ENCODE results near the gene CCDC60.

Gene CCDC60, protein sequence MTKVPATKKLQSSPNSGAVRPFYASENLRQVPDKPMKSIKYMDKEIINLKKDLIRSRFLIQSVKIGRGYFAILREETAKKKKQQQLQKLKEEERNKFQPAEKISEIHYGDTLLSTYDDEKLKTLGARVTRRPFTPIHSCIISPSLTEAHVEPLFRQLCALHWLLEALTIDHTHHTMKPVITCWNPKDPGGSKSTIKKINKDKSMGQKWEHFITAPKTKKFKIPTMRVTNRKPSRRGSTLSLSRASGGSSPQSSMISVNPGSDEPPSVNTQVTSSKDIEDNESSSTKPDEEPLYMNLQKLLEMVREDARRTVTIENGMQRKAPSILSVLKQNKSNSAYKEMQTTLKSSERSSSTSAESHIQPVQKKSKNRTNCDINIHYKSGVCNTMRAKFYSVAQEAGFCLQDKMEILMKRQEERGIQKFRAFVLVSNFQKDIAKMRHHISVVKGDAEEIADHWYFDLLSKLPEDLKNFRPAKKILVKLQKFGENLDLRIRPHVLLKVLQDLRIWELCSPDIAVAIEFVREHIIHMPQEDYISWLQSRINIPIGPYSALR

DNA sequence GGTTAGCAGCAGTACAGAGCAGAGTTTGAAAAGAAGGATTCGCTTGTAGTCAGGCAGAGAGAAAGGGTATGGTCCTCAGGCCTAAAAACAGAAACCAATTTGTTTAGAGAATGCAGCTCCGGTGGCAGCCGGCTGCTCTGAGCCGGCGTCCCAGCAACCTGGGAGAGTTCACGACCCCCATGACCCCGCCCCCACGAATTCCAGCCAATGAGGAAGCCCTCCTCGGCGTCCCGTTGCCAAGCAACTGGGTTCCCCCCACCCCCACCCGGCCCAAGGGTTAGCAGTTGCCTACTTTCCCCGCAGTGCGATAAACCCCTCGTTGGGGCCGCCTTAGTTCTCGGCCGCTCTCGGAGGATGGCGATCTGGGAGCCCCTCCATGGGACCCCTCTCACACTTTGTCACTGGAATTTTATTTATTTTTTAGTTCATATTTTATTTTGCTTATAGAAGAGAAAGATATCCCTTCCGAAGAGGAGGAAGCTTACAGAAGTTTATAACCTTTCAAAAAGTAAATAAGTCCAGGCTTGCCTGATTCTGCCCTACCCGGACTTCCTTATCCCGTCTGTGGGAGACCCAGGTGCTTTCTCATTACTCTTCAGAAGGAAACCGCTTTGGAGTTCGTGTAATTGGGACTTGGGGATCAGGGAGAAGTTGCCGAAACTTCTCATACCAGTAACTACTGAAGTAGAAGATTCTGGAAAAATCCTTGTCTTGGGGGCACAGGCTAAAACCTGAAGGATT lies at the start of gene CCDC60:
CCDC60 (plus strand) TSS at position 300 of the 741 bp plus-strand sequence. CDS start 448 bp downstream, outside the sequence.
- DNase-seq: no peak

DNA sequence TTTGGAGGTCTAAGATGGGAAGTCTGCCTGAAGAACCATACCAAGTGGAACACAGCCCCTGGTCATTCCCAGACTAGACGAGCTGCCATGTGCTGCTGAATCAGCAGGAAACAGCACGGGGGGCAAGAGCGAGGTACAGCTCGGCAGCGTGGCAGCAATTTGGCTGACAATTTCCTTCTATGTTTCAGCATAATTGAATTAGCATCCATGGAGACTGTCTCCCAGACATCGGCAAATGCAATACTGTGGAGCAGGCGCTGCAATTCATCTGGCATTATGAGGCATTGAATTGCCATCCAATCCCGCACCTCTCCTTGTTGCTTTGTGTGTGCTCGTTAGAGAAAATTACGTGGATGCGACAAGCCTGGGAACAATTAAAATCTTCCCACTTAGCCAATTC lies 46.0 kb upstream of the CCDC60 start:
- no peak for DNase-seq

DNA sequence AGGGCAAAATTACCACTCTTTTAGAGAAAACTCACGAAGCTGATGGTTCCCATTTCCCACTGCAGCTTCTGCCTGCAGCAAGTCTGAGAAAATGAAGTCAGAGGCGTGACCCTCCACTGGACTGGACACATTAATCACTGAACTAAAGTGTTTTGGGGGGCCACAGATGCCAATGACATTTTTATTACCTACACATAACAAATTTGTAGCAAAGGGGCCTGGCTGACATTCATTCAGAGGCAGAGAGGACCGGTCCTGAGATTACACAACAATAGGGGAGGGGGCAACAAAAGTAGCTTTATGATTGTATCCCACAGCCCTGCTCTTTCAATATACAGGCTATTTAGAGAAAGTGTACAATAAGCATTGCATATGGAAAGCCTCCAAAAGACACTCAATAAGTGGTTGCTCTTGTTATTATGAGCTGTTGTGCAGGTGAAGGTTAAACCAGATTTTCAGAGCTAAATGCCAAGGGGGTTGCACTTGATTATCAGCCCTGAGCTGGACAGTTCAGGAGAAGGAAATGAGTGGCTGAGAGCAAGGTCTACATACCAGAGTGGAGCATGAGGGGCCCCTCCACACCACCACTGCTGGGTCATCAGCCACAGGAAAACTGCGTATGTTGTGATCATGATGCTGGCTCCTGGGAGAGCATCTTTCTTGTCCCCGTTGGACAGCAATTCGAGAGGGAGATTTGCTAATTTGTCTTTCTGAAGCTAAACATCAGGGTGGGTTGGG lies 41.5 kb upstream of the CCDC60 start:
- no peak for DNase-seq

DNA sequence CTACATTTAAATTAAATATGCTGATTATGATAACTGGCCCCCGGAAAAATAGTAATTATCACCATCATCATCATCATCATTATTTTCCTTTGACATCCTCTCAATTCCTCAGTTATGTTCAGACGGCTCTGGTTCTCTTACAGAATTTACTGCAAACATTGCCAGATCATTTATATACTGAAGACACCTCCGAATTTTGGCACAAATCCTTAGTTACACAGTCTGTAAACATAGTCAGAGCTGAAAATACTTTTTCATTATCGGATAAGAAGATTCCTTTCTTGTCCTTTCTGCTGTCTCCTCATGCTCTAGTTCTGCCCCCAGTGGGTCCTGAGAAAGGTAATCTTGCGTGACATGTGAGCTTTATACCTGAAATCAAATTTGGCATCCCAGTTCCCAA lies 40.3 kb upstream of the CCDC60 start:
- DNase-seq: no peak

DNA sequence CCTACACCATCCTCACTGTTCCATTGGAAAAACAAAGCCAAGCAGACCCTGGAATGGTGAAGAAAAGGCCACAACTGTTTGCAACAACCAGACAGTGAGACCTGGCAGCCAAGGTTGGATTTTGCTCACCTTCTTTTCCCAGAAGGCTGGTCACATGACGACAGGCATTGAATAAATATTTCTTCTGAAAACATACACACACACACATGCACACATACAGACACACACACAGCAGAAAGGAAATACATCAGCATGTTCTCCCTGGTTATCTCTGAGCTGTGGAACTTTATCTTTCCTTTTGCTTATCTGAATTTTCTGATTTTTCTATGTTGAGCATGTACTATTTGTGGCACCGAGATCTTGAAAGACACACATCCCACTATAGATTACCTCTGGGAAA lies 38.0 kb upstream of the CCDC60 start:
- DNase-seq: no peak

DNA sequence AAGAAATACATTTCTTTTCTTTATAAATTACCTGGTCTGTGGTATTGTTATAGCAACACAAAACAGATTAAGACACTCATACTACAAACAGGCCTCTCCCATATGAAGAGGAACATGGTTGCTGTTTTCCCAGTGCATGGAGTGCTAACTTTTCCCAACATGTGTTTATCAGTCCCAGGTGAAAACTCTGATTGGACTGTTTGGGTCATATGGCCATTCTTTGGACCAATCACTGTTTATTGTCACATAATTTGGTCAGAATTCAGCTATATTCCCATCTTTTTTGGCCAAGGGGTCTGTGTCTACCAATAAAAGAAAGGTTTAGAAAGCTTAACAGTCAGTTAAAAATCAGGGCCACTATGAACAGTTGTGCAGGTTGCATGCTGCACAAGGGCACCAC lies 35.4 kb upstream of the CCDC60 start:
- DNase-seq: no peak

DNA sequence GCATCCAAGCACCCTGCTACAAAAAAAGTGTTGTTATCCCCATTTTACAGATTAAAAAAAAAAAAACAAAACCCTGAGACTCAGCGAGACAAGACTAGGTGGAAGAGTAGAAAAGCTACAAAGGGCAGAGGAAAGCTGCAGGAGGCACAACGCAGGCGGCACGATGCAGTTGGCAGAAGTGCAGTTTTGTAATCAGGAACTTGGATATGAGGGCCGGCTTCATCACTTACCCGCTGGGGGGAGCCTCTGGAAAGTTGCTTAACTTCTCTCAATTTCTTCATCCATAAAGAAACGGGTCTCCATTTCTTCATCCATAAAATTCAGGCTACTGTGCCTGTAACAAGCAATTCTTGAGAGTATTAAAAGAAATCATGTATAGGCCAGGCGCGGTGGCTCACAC lies 33.1 kb upstream of the CCDC60 start:
- no peak for DNase-seq

DNA sequence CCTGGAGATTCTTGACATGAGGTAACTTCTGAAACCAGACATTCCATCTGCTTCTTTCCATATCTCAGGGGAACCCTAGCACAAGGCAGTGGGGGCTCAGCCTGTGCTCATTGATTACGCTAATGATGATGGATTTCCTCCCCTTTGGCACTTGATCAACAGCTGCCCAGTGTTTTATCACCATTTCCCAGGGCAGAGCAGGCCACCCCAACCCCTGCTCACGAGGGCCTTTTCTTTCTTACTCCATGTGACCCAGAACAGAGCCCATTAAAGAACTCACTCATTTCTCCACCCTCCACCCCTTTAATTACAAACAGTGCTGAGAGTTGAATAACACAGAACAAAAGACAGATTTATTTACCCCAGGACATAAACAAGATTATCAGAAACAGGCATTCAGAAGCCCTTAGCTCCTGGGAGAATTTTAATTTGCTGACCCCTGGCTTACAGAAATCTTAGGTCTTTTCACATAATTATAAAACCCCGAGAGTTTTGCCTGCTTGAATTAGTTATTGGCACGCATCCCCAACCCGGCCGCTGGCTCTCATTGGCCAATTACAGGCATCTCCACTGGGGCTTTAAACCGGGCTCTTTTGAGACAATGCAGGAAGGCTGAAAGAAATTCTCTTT lies 32.0 kb upstream of the CCDC60 start:
- DNase-seq: no peak

DNA sequence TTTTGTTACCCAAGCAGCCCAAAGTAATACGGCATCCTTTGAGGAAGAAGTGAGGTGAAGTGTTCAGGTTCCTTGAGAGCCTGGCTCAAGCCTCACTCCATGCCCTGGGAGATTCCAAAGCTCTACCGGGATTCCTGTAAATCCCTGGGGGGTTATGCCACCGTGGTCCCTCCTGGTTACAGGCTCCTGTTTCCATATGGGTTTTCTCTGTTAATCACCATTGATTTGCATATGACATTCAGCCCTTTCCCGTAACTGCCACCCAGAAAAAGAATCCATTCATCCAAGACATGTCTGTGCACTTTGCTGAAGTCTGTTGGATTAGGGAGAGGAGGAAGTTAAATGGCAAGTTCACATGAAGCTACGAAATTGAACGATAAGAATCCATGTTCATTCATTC lies 27.9 kb upstream of the CCDC60 start:
- DNase-seq: no peak

DNA sequence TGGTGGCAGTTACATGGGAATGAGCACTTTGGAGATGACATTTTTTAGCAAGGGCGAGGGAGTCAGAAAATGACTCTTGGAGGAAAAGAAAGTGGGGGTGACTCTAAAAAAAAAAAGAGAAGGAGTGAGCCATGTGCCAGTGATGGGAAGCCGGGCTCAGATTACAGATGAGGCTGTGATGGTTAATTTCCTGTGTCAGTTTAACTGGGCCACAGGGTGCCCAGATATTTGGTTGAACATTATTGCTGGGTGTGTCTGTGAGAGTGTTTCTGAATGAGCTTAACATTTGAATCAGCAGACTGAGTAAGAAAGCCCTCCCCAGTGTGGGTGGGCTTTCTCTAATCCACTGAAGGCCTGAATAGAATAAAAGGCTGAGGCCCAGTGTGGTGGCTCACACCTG lies 26.8 kb upstream of the CCDC60 start:
- DNase-seq: no peak

DNA sequence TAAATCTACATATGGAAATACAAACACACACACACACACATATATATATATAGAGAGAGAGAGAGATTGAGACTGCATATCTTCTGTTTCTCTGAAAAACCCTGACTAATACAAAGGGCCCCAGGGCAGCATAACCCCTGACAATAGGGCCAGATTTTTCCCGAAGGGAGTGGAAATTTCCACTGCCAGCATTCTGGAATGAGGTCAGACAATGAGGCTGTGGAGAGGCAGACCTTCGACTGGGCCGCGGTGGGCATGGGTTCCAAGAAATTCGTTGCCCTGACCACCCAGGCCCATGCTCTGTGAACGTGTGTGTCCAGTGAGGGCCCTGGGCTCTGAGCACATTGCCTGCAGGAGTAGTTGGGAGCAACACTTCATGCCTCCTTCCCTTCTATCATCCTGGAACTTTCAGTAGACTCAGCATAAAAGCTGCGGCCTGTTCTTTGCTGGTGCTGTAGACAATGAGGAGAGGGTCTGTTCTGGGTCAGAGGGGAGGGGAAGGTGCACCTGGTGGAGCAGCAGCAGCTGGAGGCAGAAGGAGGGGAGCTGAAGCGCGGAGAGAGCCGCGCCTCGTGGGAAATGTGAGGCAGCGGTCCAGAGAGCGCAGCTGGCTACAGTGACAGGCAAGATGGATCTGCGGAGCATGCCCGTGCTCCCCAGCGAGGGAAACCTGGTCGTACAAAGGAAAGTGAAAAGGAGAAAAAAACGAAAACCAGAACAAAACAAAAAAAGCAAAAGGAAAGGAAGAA lies 25.6 kb upstream of the CCDC60 start:
- no peak for DNase-seq

DNA sequence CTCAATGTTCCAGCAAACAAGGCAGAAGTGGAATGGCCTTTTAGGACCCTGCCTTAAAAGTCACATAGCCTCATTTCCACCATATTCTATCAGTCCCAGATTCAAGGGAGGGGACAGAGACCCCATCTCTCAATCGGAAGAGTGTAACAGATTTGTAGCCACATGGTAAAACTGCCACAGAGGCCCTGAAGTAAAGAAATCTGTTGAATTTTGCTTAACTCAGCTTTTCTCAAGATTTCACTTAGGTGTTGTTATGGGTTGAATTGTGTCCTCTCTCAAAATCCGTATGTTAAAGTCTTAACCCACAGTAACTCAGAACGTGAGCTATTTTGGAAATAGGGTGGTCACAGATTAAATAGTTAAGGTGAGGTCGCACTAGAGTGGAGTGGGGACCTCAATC lies 22.7 kb upstream of the CCDC60 start:
- DNase-seq: no peak

DNA sequence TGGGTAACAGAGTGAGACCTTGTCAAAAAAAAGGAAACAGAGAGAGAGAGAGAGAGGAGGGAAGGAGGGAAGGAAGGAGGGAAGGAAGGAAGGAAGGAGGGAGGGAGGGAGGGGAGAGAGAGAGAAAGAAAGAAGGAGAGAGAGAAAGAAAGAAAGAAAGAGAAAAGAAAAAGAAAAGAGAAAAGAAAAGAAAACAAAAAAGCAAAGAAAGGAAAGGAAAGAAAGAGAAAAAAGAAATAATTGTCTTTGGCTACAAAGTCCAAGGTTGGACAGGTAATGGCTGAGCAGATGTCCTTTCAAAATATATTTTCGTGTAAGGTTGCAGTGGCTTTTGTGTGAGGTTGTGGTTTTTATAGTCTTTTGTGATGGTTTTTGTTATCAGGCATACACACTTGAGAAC lies 21.6 kb upstream of the CCDC60 start:
- no peak for DNase-seq

DNA sequence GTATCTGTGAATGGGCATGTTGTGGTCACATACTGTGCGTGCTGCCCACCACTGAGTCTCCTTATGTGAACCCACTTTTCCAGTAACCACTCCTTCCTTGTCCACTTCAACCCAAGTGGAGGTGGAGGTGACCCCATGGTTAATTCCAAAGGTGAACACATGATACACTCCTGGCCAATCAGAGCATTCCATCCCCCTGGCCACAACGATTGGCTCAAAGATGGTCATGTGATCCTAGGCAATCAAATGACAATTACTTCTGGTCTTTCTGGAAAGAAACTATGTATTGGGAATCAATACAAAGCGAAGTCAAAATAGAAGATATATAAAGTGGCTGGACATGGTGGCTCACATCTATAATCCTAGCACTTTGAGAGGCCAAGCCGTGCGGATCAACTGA lies 20.2 kb upstream of the CCDC60 start:
- no peak for DNase-seq

DNA sequence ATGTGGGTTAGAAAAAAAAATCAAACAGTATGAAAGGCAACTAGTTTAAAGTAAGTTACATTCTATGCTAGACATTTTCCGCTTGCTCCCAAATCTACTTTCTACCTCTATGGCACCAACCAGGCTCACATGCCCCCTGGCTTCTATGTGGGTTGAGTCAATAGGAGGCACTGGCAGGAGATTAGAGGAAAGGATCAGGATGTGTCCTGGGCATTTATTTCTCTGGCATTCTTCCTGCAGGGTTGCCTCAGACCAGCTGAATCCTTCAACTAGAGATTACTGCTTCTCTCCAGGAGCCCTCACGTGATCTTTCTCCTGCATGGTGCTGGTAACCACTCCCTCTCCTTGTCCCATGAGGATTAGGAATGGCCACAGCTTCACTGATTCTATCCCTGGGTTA lies 14.9 kb upstream of the CCDC60 start:
- no peak for DNase-seq

DNA sequence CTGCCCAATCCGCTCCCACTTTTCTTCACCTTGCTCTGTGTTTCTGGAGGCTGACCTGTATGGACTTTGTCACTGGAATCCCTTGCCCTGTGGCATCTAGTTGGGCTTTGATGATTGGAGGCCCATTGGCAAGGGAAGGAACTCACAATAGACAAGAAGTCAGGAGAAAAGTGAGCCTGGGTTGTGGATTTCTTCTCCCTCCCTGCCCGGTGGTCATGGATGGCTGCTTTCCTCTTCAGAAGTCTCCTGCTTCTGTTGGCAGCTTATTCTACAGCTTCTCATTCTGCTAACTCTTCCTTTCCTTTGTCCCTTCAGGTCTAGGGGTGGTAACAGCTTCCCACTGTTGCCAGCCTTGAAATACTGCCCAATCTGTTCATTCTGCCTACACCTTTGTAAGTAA lies 13.9 kb upstream of the CCDC60 start:
- DNase-seq: no peak

DNA sequence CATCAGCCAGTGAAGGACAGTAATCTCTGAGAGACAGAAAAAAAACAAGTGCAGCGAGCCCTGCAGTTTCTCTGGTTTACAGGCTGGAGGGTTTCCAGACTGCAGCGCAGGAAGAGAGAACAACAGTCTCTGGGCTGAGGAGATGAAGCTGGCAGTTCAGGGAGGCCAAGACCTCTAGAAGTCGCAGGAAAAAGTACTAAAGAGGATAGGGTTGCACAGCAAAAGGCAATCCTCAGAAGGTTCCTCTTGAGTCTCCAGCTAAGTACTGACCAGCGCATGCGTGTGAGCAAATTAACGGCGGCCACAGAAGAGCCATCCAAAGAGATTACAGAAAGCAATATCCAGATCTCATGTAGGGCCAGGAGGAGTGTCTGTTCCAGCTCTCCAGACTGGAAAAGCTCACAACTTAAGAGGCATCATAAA lies 12.2 kb upstream of the CCDC60 start:
- no peak for DNase-seq

DNA sequence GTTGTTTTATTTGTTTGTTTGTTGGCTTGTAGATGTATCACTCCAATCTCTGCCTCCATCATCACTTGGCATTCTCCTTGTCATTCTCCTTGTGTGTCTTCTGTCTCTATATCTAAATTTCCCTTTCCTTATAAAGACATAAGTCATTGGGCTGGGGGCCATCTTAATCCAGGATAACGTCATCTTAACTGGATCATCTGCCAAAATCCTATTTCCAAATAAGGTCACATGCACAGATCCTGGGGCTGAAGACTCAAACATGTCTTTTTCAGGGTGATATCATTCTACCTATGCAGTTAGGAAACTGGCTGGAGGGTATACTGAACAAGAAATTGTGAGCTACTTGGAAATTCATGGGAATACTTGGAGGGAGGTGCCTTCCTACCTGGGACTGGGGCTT lies 8.7 kb upstream of the CCDC60 start:
- no peak for DNase-seq

DNA sequence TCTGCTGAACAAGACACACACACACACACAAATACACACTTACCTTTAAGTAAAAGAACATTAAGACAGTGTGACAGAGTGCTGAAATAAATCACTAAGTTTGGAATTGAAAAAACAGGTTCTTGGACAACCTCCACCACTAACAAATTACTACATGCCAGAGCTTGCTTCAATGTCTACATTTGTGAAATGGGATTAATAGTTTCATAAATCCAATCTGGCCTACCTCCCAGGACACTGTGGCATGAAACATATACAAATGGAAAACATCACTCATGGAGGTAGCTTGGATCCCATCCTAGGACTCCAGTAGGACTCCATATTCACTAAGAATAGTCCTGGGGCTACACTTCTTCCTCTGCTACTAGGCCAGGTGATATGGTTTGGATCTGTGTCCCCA lies 8.2 kb upstream of the CCDC60 start:
- DNase-seq: no peak

DNA sequence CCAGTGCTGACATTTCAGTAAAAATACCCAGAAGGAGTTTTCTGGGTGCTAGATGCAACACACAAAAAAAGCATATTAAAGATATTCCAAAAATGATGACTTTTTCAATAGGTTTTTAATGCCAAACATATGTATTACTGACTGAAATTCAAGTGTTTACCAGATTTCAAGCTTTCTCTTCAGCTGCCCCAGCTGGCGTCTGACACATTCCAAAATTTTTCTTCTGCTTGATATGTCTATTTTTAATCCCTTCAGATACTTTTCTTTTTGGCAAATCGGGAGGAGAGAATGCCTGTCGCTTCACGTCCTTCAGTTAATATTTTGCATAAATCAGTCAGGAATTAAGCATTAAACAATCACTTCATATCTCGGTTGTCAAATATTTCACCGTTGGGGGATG lies 7.1 kb upstream of the CCDC60 start:
- no peak for DNase-seq

DNA sequence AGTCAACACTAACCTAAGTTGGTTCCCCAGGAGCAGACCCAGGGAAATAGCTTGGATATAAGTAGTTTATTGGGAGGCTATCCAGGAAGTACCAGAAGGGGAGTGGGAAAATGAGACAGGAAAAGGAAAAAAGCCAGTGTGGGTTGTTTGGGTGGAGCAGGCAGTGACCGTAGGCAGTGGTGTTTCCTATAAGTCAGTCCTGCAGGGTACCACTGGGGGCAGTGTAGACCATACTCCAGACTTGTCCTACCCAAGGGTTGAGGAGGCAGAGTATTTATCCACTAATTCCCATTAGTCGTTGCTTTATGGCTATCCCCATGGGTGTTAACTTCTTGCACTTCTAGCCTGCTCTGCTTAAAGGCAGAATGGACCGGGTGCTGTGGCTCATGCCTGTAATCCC lies 6.4 kb upstream of the CCDC60 start:
- DNase-seq: no peak
